Naive B cell (primary cell): ENCODE results near the gene SCRN3. TPM values are rescaled to one million over a fixed set of nuclear protein-coding genes. Genes with fewer than 3 reads are reported as not detected.

Experiments used
- ATAC-seq, 2 donors: fragments of 150-1000 bp; cut with Tn5 transposase; 2 replicates each; pipeline ENCODE4 v1.10.0; 2021; ENCODE audit warnings: low read depth in 2 of 2, mild to moderate bottlenecking in 2 of 2, moderate library complexity in 2 of 2
- DNase-seq: peaks from one replicate; pipeline ENCODE4 v3.0.0; 2022
- H3K27ac Mint-ChIP-seq, 6 donors: one replicate each; pipeline ENCODE4 v1.8.0; 2020 to 2022; ENCODE audit warnings: mild to moderate bottlenecking in 6 of 6, mixed read lengths in 6 of 6, moderate library complexity in 5 of 6, inconsistent platforms in 2 of 6
- H3K27me3 Mint-ChIP-seq, 3 donors: one replicate each; pipeline ENCODE4 v1.8.0; 2021 to 2022; ENCODE audit warnings: mixed read lengths in 3 of 3, mild to moderate bottlenecking in 1 of 3
- H3K36me3 Mint-ChIP-seq, 2 donors: one replicate each; pipeline ENCODE4 v1.8.0; 2020 to 2022; ENCODE audit warnings: mixed read lengths in 2 of 2, inconsistent platforms in 1 of 2, mild to moderate bottlenecking in 1 of 2
- H3K4me1 Mint-ChIP-seq, 3 donors: one replicate each; pipeline ENCODE4 v1.8.0; 2020 to 2022; ENCODE audit warnings: mixed read lengths in 3 of 3, inconsistent platforms in 1 of 3, mild to moderate bottlenecking in 1 of 3, moderate library complexity in 1 of 3
- H3K4me3 Mint-ChIP-seq, 8 donors: one replicate each; pipeline ENCODE4 v1.8.0; 2020 to 2022; ENCODE audit warnings: mild to moderate bottlenecking in 8 of 8, mixed read lengths in 8 of 8, moderate library complexity in 8 of 8, inconsistent platforms in 2 of 8
- H3K9me3 Mint-ChIP-seq, 7 donors: one replicate each; pipeline ENCODE4 v1.8.0; 2020 to 2022; ENCODE audit warnings: mixed read lengths in 7 of 7, mild to moderate bottlenecking in 5 of 7, inconsistent platforms in 2 of 7, moderate library complexity in 1 of 7
- polyA plus RNA-seq, 6 donors: library from polyadenylated mRNA; unstranded; fragments of 300-500 nt; fragmentation: Illumina TruSeq; gene quantifications; one replicate each; pipeline ENCODE4 v1.2.3, GENCODE V29; 2021; ENCODE audit warnings: low read depth in 6 of 6

Gene SCRN3
- polyA plus RNA-seq, 6 donors from 2014 or later, result 13.9 to 22.1 (median 16.5) TPM

GRCh38 chr2:174430066-174430465, 34.5 kb downstream of the SCRN3 start:
- DNase-seq (no peak), ATAC-seq (no peak)
- Mint-ChIP-seq H3K9me3 (peaks cover 0 to 12% (median 6%) of the 10 kb centered on the region in 7 donors), H3K4me1 (no peaks in the 10 kb centered on the region), H3K27me3 (no peaks in the 10 kb centered on the region), H3K27ac (no peak overlapping the region), H3K4me3 (no peak overlapping the region), H3K36me3 (peaks cover 23 to 36% of the 10 kb centered on the region in 2 donors)

DNA sequence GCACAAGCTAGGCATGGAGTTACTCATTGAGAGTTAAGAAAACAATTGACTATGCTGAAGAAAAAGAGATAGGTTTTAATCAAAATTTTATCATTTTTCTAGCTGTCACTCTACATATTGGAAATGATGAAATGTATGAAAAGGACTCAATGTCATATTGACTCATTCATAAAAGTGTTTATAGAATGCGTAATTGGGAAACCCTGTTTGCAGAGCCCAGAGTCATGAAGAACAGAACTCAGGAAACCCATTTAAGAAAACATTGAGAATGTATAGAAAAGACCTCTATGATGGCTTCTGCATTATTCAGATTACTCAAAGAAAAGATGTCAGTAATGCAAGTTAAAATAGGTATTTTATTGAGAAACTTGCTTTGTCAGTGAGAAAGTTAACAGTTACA, 36.4 kb downstream of the SCRN3 start:
- Mint-ChIP-seq H3K9me3 (peaks cover 0 to 12% (median 6%) of the 10 kb centered on the region in 7 donors), H3K27ac (no peak overlapping the region), H3K4me3 (no peak overlapping the region), H3K4me1 (no peaks in the 10 kb centered on the region), H3K27me3 (no peaks in the 10 kb centered on the region), H3K36me3 (peaks cover 23 to 31% of the 10 kb centered on the region in 2 donors)
- DNase-seq, result no peak
- ATAC-seq, result no peak

DNA sequence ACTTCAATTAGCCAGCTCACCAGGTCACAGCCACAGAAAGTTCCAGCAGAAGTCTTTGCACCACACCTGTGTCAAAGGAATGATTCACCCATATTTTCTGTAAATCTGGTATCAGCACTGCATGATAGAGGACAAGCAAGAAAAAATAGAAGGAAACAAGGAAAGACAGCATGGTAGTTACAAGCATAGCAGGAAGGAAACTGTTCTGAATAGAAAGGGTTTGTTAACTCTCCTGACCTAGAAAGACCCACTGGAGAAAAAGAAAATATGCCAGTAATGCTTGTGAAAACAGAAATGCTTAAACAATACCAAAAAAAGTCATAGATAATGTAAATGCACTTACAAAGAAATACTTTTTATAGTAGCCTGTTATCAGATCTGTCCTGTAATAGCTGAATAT, 40.8 kb downstream of the SCRN3 start:
- Mint-ChIP-seq H3K4me1 (no peaks in the 10 kb centered on the region), H3K9me3 (no peaks in the 10 kb centered on the region), H3K27me3 (no peaks in the 10 kb centered on the region), H3K4me3 (no peak overlapping the region), H3K27ac (peak overlapping the region in 3 of 6 donors; percentile 43 to 59 (median 53)), H3K36me3 (peaks cover 0 to 12% of the 10 kb centered on the region in 2 donors)
- DNase-seq (no peak), ATAC-seq (no peak)

GRCh38 chr2:174438146-174438886, 42.8 kb downstream of the SCRN3 start:
- Mint-ChIP-seq H3K4me3 (no peak overlapping the region), H3K9me3 (no peaks in the 10 kb centered on the region), H3K4me1 (no peaks in the 10 kb centered on the region), H3K27ac (no peak overlapping the region), H3K27me3 (no peaks in the 10 kb centered on the region), H3K36me3 (peaks cover 0 to 10% of the 10 kb centered on the region in 2 donors)
- DNase-seq (no peak), ATAC-seq (no peak)

- no peak for DNase-seq
- Mint-ChIP-seq H3K27ac (peak overlapping the region in 1 of 6 donors; percentile 14), H3K27me3 (no peaks in the 10 kb centered on the region), H3K9me3 (no peaks in the 10 kb centered on the region), H3K4me3 (no peak overlapping the region), H3K36me3 (peaks cover 0 to 10% of the 10 kb centered on the region in 2 donors), H3K4me1 (no peaks in the 10 kb centered on the region)
- no peak for ATAC-seq
These were observed 43.8 kb downstream of the SCRN3 start for GRCh38 chr2:174439323-174439722.

GRCh38 chr2:174439950-174440349, 44.4 kb downstream of the SCRN3 start:
- Mint-ChIP-seq H3K9me3 (no peaks in the 10 kb centered on the region), H3K4me1 (no peaks in the 10 kb centered on the region), H3K27ac (no peak overlapping the region), H3K36me3 (peaks cover 0 to 13% of the 10 kb centered on the region in 2 donors), H3K27me3 (no peaks in the 10 kb centered on the region), H3K4me3 (no peak overlapping the region)
- ATAC-seq (no peak), DNase-seq (no peak)

- Mint-ChIP-seq H3K4me3 (no peak overlapping the region), H3K27me3 (no peaks in the 10 kb centered on the region), H3K4me1 (no peaks in the 10 kb centered on the region), H3K9me3 (no peaks in the 10 kb centered on the region), H3K27ac (peak overlapping the region in 1 of 6 donors; percentile 9), H3K36me3 (peaks cover 0 to 16% of the 10 kb centered on the region in 2 donors)
- DNase-seq, result no peak
- no peak for ATAC-seq
These were observed 47.3 kb downstream of the SCRN3 start for GRCh38 chr2:174442546-174443510.

DNA sequence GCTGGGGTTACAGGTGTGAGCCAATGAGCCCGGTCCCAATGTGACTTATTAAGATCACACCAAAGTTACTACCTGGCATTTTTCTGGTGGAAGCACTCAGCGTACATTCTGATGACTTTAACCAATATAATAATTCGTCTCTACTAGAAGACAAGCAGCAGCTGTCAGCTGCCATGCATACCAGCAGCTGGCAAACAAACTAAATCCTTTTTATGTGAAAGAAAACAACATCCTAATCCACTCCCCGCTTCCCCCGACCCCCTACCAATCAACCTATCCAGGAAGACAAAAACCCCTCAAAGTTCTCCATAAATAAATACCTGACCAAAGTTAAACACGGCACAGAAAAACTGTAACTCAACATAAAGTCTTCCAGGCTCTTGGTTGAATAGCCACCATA, 49.2 kb downstream of the SCRN3 start:
- H3K4me3 Mint-ChIP-seq, result no peak overlapping the region
- H3K27ac Mint-ChIP-seq, result peak overlapping the region in 2 of 6 donors; percentile 15 to 45
- DNase-seq (no peak), ATAC-seq (no peak)
- no peaks in the 10 kb centered on the region for H3K9me3 Mint-ChIP-seq
- H3K4me1 Mint-ChIP-seq, result peaks cover 8 to 13% (median 13%) of the 10 kb centered on the region in 3 donors
- H3K27me3 Mint-ChIP-seq, result no peaks in the 10 kb centered on the region
- H3K36me3 Mint-ChIP-seq, result peaks cover 0 to 16% of the 10 kb centered on the region in 2 donors

- DNase-seq (no peak), ATAC-seq (no peak)
- Mint-ChIP-seq H3K4me1 (peaks cover 11 to 18% (median 18%) of the 10 kb centered on the region in 3 donors), H3K27ac (peak overlapping the region in 2 of 6 donors; percentile 45 to 66), H3K27me3 (no peaks in the 10 kb centered on the region), H3K36me3 (peaks cover 0 to 16% of the 10 kb centered on the region in 2 donors), H3K9me3 (no peaks in the 10 kb centered on the region), H3K4me3 (no peak overlapping the region)
These were observed 49.7 kb downstream of the SCRN3 start for GRCh38 chr2:174445248-174445647.

GRCh38 chr2:174446531-174446930, 51.0 kb downstream of the SCRN3 start:
- no peaks in the 10 kb centered on the region for H3K27me3 Mint-ChIP-seq
- no peak overlapping the region for H3K4me3 Mint-ChIP-seq
- DNase-seq (no peak), ATAC-seq (no peak)
- H3K4me1 Mint-ChIP-seq, result peaks cover 15 to 26% (median 23%) of the 10 kb centered on the region in 3 donors
- H3K27ac Mint-ChIP-seq, result peak overlapping the region in 1 of 6 donors; percentile 47
- H3K9me3 Mint-ChIP-seq, result no peaks in the 10 kb centered on the region
- peaks cover 0 to 11% of the 10 kb centered on the region in 2 donors for H3K36me3 Mint-ChIP-seq

DNA sequence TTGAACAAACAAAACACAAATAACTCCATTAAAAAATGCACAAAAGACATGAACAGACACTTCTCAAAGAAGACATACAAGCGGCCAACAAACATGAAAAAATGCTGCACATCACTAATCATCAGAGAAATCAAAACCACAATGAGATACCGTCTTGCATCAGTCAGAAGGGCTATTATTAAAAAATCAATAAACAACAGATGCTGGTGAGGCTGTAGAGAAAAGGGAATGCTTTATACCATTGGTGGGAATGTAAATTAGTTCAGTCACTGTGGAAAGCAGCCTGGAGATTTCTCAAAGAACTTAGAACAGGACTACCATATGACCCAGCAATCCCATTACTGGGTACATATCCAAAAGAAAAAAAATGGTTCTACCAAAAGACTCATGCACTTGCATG, 53.5 kb downstream of the SCRN3 start:
- H3K27me3 Mint-ChIP-seq, result no peaks in the 10 kb centered on the region
- no peak for DNase-seq
- peak overlapping the region in 5 of 6 donors; percentile 33 to 87 (median 40) for H3K27ac Mint-ChIP-seq
- no peak for ATAC-seq
- H3K4me3 Mint-ChIP-seq, result peak overlapping the region in 6 of 8 donors; percentile 11 to 70 (median 56)
- H3K9me3 Mint-ChIP-seq, result no peaks in the 10 kb centered on the region
- H3K36me3 Mint-ChIP-seq, result peaks cover 0 to 6% of the 10 kb centered on the region in 2 donors
- peaks cover 15 to 31% (median 27%) of the 10 kb centered on the region in 3 donors for H3K4me1 Mint-ChIP-seq

DNA sequence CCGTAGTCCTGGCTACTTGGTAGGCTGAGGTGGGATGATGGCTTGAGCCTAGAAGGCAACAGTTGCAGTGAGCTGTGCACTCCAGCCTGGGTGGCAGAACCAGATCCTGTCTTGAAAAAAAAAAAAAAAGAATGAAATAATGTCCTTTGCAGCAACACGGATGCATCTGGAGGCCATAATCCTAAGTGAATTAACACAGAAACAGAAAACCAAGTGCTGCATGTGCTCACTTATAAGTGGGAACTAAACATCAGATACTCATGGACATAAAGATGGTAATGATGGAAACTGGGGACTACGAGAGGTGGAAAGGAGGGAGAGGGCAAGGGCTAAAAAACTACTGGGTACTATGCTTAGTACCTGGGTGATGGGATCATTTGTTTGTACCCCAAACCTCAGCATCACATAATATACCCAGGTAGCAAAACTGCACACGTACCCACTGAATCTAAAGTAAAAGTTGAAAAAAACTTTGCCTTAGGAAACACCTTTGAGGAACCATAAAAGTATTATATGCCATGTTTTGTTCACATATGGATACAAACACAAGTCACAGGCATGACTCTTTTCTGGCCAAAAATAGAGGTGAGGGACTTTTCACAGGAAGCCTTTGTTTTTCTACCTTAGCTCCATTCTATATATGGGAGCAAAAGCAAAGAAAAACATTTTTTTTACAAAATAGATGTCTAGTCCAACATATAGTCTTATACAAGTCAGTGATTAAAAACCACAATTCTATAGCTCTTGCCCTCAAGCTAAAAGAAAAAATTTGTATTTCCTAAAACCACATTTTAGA, 54.7 kb downstream of the SCRN3 start:
- no peaks in the 10 kb centered on the region for H3K9me3 Mint-ChIP-seq
- ATAC-seq (peak; percentile 58 to 74), DNase-seq (no peak)
- H3K36me3 Mint-ChIP-seq, result peaks cover 0 to under 1% of the 10 kb centered on the region in 2 donors
- peak overlapping the region in 7 of 8 donors; percentile 4 to 70 (median 55) for H3K4me3 Mint-ChIP-seq
- peak overlapping the region in 5 of 6 donors; percentile 68 to 91 (median 87) for H3K27ac Mint-ChIP-seq
- peaks cover 15 to 31% (median 27%) of the 10 kb centered on the region in 3 donors for H3K4me1 Mint-ChIP-seq
- H3K27me3 Mint-ChIP-seq, result no peaks in the 10 kb centered on the region

- Mint-ChIP-seq H3K36me3 (no peaks in the 10 kb centered on the region), H3K27me3 (no peaks in the 10 kb centered on the region), H3K27ac (peak overlapping the region in 4 of 6 donors; percentile 57 to 92 (median 74)), H3K4me3 (no peak overlapping the region), H3K4me1 (peaks cover 8 to 19% (median 16%) of the 10 kb centered on the region in 3 donors), H3K9me3 (no peaks in the 10 kb centered on the region)
- ATAC-seq, result no peak
- no peak for DNase-seq
These were observed 59.0 kb downstream of the SCRN3 start for GRCh38 chr2:174454566-174454965.
